ENCODE measurements around the gene EEA1.
A peak's percentile ranks its signal among the peaks of the same experiment; 100 is the strongest.
"Not testable (repeated sequence)": the region's sequence is repeated elsewhere in the genome, so short reads cannot be mapped to it uniquely, and the experiment has no call there.

Gene EEA1

GRCh38 chr12:92794356-92794755, 134.7 kb downstream of the EEA1 start:
- not testable (repeated sequence) for FAIRE-seq

- FAIRE-seq: no peak
Measured at GRCh38 chr12:92786045-92786444, 143.1 kb downstream of the EEA1 start.

GRCh38 chr12:92785563-92785950, 143.5 kb downstream of the EEA1 start:
- FAIRE-seq: no peak

GRCh38 chr12:92784797-92785562, 144.1 kb downstream of the EEA1 start:
- no peak for FAIRE-seq

- no peak for FAIRE-seq
Measured at GRCh38 chr12:92784356-92784755, 144.7 kb downstream of the EEA1 start.

GRCh38 chr12:92779902-92780301, 149.2 kb downstream of the EEA1 start:
- FAIRE-seq: no peak

GRCh38 chr12:92778525-92778924, 150.6 kb downstream of the EEA1 start:
- no peak for FAIRE-seq

GRCh38 chr12:92775416-92775815, 153.7 kb downstream of the EEA1 start:
- no peak for FAIRE-seq

GRCh38 chr12:92771001-92771400, 158.1 kb downstream of the EEA1 start:
- no peak for FAIRE-seq

- FAIRE-seq: no peak
Measured at GRCh38 chr12:92769124-92769901, 159.8 kb downstream of the EEA1 start.

GRCh38 chr12:92765871-92766270, 163.2 kb downstream of the EEA1 start:
- no peak for FAIRE-seq

GRCh38 chr12:92764831-92765230, 164.3 kb downstream of the EEA1 start:
- no peak for FAIRE-seq

GRCh38 chr12:92762773-92763172, 166.3 kb downstream of the EEA1 start:
- FAIRE-seq: no peak

- FAIRE-seq: no peak
Measured at GRCh38 chr12:92759634-92760268, 169.3 kb downstream of the EEA1 start.

GRCh38 chr12:92757597-92758121, 171.4 kb downstream of the EEA1 start:
- no peak for FAIRE-seq

- FAIRE-seq: no peak
Measured at GRCh38 chr12:92756898-92757596, 172.0 kb downstream of the EEA1 start.

GRCh38 chr12:92753976-92754885, 174.9 kb downstream of the EEA1 start:
- FAIRE-seq: no peak

GRCh38 chr12:92749691-92750090, 179.4 kb downstream of the EEA1 start:
- peak; percentile 88 for FAIRE-seq

- no peak for FAIRE-seq
Measured at GRCh38 chr12:92747151-92747550, 181.9 kb downstream of the EEA1 start.

GRCh38 chr12:92745856-92746550, 183.1 kb downstream of the EEA1 start:
- no peak for FAIRE-seq

GRCh38 chr12:92743026-92743425, 186.1 kb downstream of the EEA1 start:
- FAIRE-seq: no peak
